Measurements from ENCODE around the gene EPHB1.
"Not testable (repeated sequence)": the region's sequence is repeated elsewhere in the genome, so short reads cannot be mapped to it uniquely, and the experiment has no call there.

Gene EPHB1

GRCh38 chr3:134768116-134768515, 26.9 kb upstream of the EPHB1 start:
- Mint-ChIP-seq H3K4me1 (no peaks in the 10 kb centered on the region), H3K9me3 (no peaks in the 10 kb centered on the region), H3K4me3 (no peak overlapping the region), H3K27me3 (no peaks in the 10 kb centered on the region), H3K27ac (no peak overlapping the region)
- ATAC-seq: no peak
- DNase-seq: no peak

GRCh38 chr3:134768837-134769236, 26.2 kb upstream of the EPHB1 start:
- Mint-ChIP-seq H3K27ac (no peak overlapping the region), H3K27me3 (peaks cover 3% of the 10 kb centered on the region), H3K4me3 (no peak overlapping the region), H3K4me1 (no peaks in the 10 kb centered on the region), H3K9me3 (no peaks in the 10 kb centered on the region)
- no peak for DNase-seq
- ATAC-seq: no peak

- Mint-ChIP-seq H3K27me3 (peaks cover 9% of the 10 kb centered on the region), H3K4me1 (no peaks in the 10 kb centered on the region), H3K4me3 (no peak overlapping the region), H3K9me3 (no peaks in the 10 kb centered on the region), H3K27ac (no peak overlapping the region)
- ATAC-seq: no peak
- no peak for DNase-seq
These were observed 25.7 kb upstream of the EPHB1 start for GRCh38 chr3:134769287-134769868.

GRCh38 chr3:134772011-134772410, 23.0 kb upstream of the EPHB1 start:
- Mint-ChIP-seq H3K4me3 (no peak overlapping the region), H3K27ac (no peak overlapping the region), H3K27me3 (peaks cover 26% of the 10 kb centered on the region), H3K4me1 (peaks cover 8% of the 10 kb centered on the region), H3K9me3 (no peaks in the 10 kb centered on the region)
- no peak for DNase-seq
- ATAC-seq: no peak

GRCh38 chr3:134772591-134772990, 22.5 kb upstream of the EPHB1 start:
- no peak for DNase-seq
- no peaks in the 10 kb centered on the region for H3K9me3 Mint-ChIP-seq
- H3K4me1 Mint-ChIP-seq: peaks cover 14% of the 10 kb centered on the region
- ATAC-seq: no peak
- peaks cover 26% of the 10 kb centered on the region for H3K27me3 Mint-ChIP-seq
- no peak overlapping the region for H3K4me3 Mint-ChIP-seq
- no peak overlapping the region for H3K27ac Mint-ChIP-seq

GRCh38 chr3:134775831-134776230, 19.2 kb upstream of the EPHB1 start:
- ATAC-seq: no peak
- no peak overlapping the region for H3K4me3 Mint-ChIP-seq

GRCh38 chr3:134776518-134776917, 18.5 kb upstream of the EPHB1 start:
- peaks cover 22% of the 10 kb centered on the region for H3K4me1 Mint-ChIP-seq
- no peaks in the 10 kb centered on the region for H3K9me3 Mint-ChIP-seq
- H3K27ac Mint-ChIP-seq: peak overlapping the region; percentile 9 to 34
- DNase-seq: no peak
- H3K27me3 Mint-ChIP-seq: peaks cover 26% of the 10 kb centered on the region
- ATAC-seq: no peak
- no peak overlapping the region for H3K4me3 Mint-ChIP-seq

More at GRCh38 chr3:134775831-134776230, 19.2 kb upstream of the EPHB1 start:
- no peak for DNase-seq
- Mint-ChIP-seq H3K27ac (no peak overlapping the region), H3K4me1 (peaks cover 22% of the 10 kb centered on the region), H3K27me3 (peaks cover 26% of the 10 kb centered on the region), H3K9me3 (no peaks in the 10 kb centered on the region)

GRCh38 chr3:134777341-134777740, 17.7 kb upstream of the EPHB1 start:
- Mint-ChIP-seq H3K4me3 (no peak overlapping the region), H3K9me3 (no peaks in the 10 kb centered on the region), H3K27me3 (peaks cover 26% of the 10 kb centered on the region), H3K27ac (no peak overlapping the region), H3K4me1 (peaks cover 22% of the 10 kb centered on the region)
- no peak for DNase-seq
- no peak for ATAC-seq

- not testable (repeated sequence) for H3K4me3 Mint-ChIP-seq, DNase-seq, H3K27ac Mint-ChIP-seq, H3K4me1 Mint-ChIP-seq, H3K9me3 Mint-ChIP-seq, ATAC-seq
- H3K27me3 Mint-ChIP-seq: peaks cover 52% of the 10 kb centered on the region
These were observed 6.8 kb upstream of the EPHB1 start for GRCh38 chr3:134788283-134788682.

- Mint-ChIP-seq H3K4me3 (no peak overlapping the region), H3K4me1 (peaks cover 8% of the 10 kb centered on the region), H3K9me3 (no peaks in the 10 kb centered on the region), H3K27ac (no peak overlapping the region), H3K27me3 (peaks cover 70% of the 10 kb centered on the region)
- ATAC-seq (no peak), DNase-seq (no peak)
These were observed 5.0 kb upstream of the EPHB1 start for GRCh38 chr3:134790065-134790464.

GRCh38 chr3:134791992-134792391, 3.1 kb upstream of the EPHB1 start:
- H3K9me3 Mint-ChIP-seq: no peaks in the 10 kb centered on the region
- no peak for ATAC-seq
- H3K4me1 Mint-ChIP-seq: peaks cover 14% of the 10 kb centered on the region
- peaks cover 85% of the 10 kb centered on the region for H3K27me3 Mint-ChIP-seq
- H3K4me3 Mint-ChIP-seq: no peak overlapping the region
- H3K27ac Mint-ChIP-seq: no peak overlapping the region
- DNase-seq: no peak

- H3K27ac Mint-ChIP-seq: no peak overlapping the region
- no peak overlapping the region for H3K4me3 Mint-ChIP-seq
- no peaks in the 10 kb centered on the region for H3K9me3 Mint-ChIP-seq
- ATAC-seq (no peak), DNase-seq (no peak)
- H3K4me1 Mint-ChIP-seq: peaks cover 22% of the 10 kb centered on the region
- H3K27me3 Mint-ChIP-seq: peaks cover 85% of the 10 kb centered on the region
These were observed 2.4 kb upstream of the EPHB1 start for GRCh38 chr3:134792700-134793099.

- ATAC-seq (no peak), DNase-seq (no peak)
- Mint-ChIP-seq H3K9me3 (no peaks in the 10 kb centered on the region), H3K27me3 (peaks cover 90% of the 10 kb centered on the region), H3K27ac (no peak overlapping the region), H3K4me3 (no peak overlapping the region), H3K4me1 (peaks cover 24% of the 10 kb centered on the region)
These were observed 1.5 kb upstream of the EPHB1 start for GRCh38 chr3:134793562-134793961.

- DNase-seq: no peak
- H3K27ac Mint-ChIP-seq: no peak overlapping the region
- H3K4me3 Mint-ChIP-seq: no peak overlapping the region
- peaks cover 90% of the 10 kb centered on the region for H3K27me3 Mint-ChIP-seq
- no peak for ATAC-seq
- H3K9me3 Mint-ChIP-seq: no peaks in the 10 kb centered on the region
- H3K4me1 Mint-ChIP-seq: peaks cover 24% of the 10 kb centered on the region
These were observed 737 bp upstream of the EPHB1 start for GRCh38 chr3:134794323-134794722.

GRCh38 chr3:134795746-134796280, 753 bp downstream of the EPHB1 start:
- Mint-ChIP-seq H3K4me1 (peaks cover 24% of the 10 kb centered on the region), H3K27me3 (peaks cover 86% of the 10 kb centered on the region), H3K9me3 (no peaks in the 10 kb centered on the region), H3K4me3 (peak overlapping the region; percentile 81 to 85), H3K27ac (no peak overlapping the region)
- DNase-seq (no peak), ATAC-seq (no peak)

- Mint-ChIP-seq H3K4me3 (no peak overlapping the region), H3K27me3 (peaks cover 89% of the 10 kb centered on the region), H3K4me1 (peaks cover 24% of the 10 kb centered on the region), H3K27ac (no peak overlapping the region), H3K9me3 (no peaks in the 10 kb centered on the region)
- DNase-seq: no peak
- ATAC-seq: no peak
These were observed 1.4 kb downstream of the EPHB1 start for GRCh38 chr3:134796281-134797056.

Measured in stimulated activated naive CD8-positive, alpha-beta T cell treated with anti-CD3 and anti-CD28 coated beads, Interleukin-15, amount 100 ng/mL, for 72 hours (primary cell).